BJ (cell line): ENCODE data around the gene HSPD1. TPM values are rescaled to one million over a fixed set of nuclear protein-coding genes. Genes with fewer than 3 reads are reported as not detected.

ENCODE experiments used
- CTCF ChIA-PET: fragments of 350-600 bp; formaldehyde crosslinking; extraction: SDS; loops from one replicate; lab custom pipeline; 2021; ENCODE audit warnings: antibody characterized with exemption, inconsistent platforms; lab: Yijun Ruan, JAX
- POLR2A ChIA-PET: fragments of 300-600 bp; sonication (Branson Sonifier 250); formaldehyde crosslinking; extraction: SDS; loops from one replicate; lab custom pipeline; 2021; ENCODE audit warnings: antibody characterized with exemption; lab: Charles Lee
- DNase-seq: peaks from one replicate; pipeline ENCODE4 v3.0.0-alpha.2; 2011; ENCODE audit warnings: low read depth
- H3K27me3 ChIP-seq: 2 replicates; pipeline ENCODE4 v1.6.0; 2011; ENCODE audit warnings: low read length; ENCODE audit not compliant: control insufficient read depth, insufficient read depth
- H3K36me3 ChIP-seq: 2 replicates; pipeline ENCODE4 v1.5.1; 2011; ENCODE audit warnings: low read length; ENCODE audit not compliant: control insufficient read depth, insufficient read depth
- H3K4me3 ChIP-seq: 2 replicates; pipeline ENCODE4 v1.5.1; 2011; ENCODE audit warnings: low read depth, mild to moderate bottlenecking, control low read depth, low read length
- CTCF ChIP-seq: IDR thresholded peaks from 2 replicates; pipeline ENCODE4 v1.5.1; 2011; ENCODE audit warnings: low read depth, mild to moderate bottlenecking, control low read depth, inconsistent platforms, low read length, moderate library complexity; ENCODE audit not compliant: insufficient read depth
- polyA plus RNA-seq: library from polyadenylated mRNA; depleted of rRNA; stranded (reverse); fragments of >200 nt; gene quantifications from 2 replicates; pipeline ENCODE4 v1.2.3, GENCODE V29; 2011

HSPD1 gene
- polyA plus RNA-seq, 1 experiment = 85.5 TPM

- DNase-seq = no peak
- Histone ChIP-seq H3K4me3 (no peak overlapping the region), H3K36me3 (peaks cover 6% of the 10 kb centered on the region), H3K27me3 (no peaks in the 10 kb centered on the region)
- CTCF ChIA-PET = no interaction called here
- POLR2A ChIA-PET = no interaction called here
- TF ChIP-seq CTCF = no peak
These were observed 40.1 kb upstream of the HSPD1 start for GRCh38 chr2:197539734-197540133.

- DNase-seq = no peak
- Histone ChIP-seq H3K27me3 (no peaks in the 10 kb centered on the region), H3K36me3 (peaks cover 4% of the 10 kb centered on the region), H3K4me3 (no peak overlapping the region)
- ChIA-PET POLR2A (no interaction called here), CTCF (no interaction called here)
- no peak for TF ChIP-seq CTCF
These were observed 38.8 kb upstream of the HSPD1 start for GRCh38 chr2:197538412-197538811.

- TF ChIP-seq CTCF = no peak
- no peaks in the 10 kb centered on the region for H3K36me3 ChIP-seq
- POLR2A ChIA-PET = interaction anchor here (1.1 kb wide), 1 partner anchor 17 kb away, joined by 4 read pairs; the partner anchor contains the start of genes HSPD1 and HSPE1
- CTCF ChIA-PET = no interaction called here
- H3K4me3 ChIP-seq = peak overlapping the region; percentile 98
- DNase-seq = no peak
- H3K27me3 ChIP-seq = no peaks in the 10 kb centered on the region
These were observed 17.5 kb upstream of the HSPD1 start for GRCh38 chr2:197517150-197517549.

- POLR2A ChIA-PET = interaction anchor here (1.1 kb wide), 1 partner anchor 17 kb away, joined by 4 read pairs; the partner anchor contains the start of genes HSPD1 and HSPE1
- CTCF ChIA-PET = no interaction called here
- no peak for DNase-seq
- peak overlapping the region; percentile 98 for H3K4me3 ChIP-seq
- H3K36me3 ChIP-seq = no peaks in the 10 kb centered on the region
- no peaks in the 10 kb centered on the region for H3K27me3 ChIP-seq
- no peak for TF ChIP-seq CTCF
These were observed 16.7 kb upstream of the HSPD1 start for GRCh38 chr2:197516393-197516761.

- CTCF ChIA-PET = no interaction called here
- DNase-seq = peak; percentile 68
- Histone ChIP-seq H3K36me3 (no peaks in the 10 kb centered on the region), H3K27me3 (no peaks in the 10 kb centered on the region), H3K4me3 (peak within 1 kb of the TSS; percentile 98)
- TF ChIP-seq CTCF = no peak
- POLR2A ChIA-PET = interaction anchor here (1.1 kb wide), 1 partner anchor 16 kb away, joined by 4 read pairs; the partner anchor contains the start of genes HSPD1 and HSPE1
These were observed 16.2 kb upstream of the HSPD1 start, which contains the start of gene MOB4 for GRCh38 chr2:197515739-197516392. TSS of gene MOB4 (plus strand) at chr2:197516066. CDS start at chr2:197516087, 21 bp downstream.
